Measurements from ENCODE around the gene SEMA3A. TPM values are rescaled to one million over a fixed set of nuclear protein-coding genes. Genes with fewer than 3 reads are reported as not detected.

SEMA3A gene
- total and polyA plus RNA-seq, 4 donors: 0.13 to 0.56 (median 0.20) TPM

DNA sequence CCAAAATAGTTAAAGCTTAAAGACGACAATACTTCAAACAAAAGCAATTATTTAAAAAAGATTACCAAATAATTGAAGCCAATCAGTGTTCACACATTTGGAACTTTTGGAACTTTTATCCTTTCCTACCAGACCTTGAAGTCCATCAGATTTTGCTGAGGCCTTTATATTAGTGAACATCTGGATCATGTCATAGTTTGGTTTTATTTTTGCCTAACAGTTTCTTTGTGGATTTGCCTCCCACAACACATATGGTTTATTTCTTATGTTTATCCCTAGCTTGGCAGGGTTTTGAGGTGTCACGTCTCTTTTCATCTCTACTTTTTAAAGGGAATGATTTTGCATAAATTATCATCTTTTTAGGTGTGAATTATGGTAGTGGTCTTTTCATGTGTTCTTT lies 242.4 kb downstream of the SEMA3A start (continued):
- no peak for TF ChIP-seq ZBTB33 (IDR thresholded peaks at IDR 0.05)
- TF ChIP-seq FOXA2 (IDR thresholded peaks at IDR 0.05): no peak
- no peak for TF ChIP-seq NR2F2 (IDR thresholded peaks at IDR 0.05)
- no peak for TF ChIP-seq HNF4A (conservative IDR thresholded peaks at IDR 0.05)

DNA sequence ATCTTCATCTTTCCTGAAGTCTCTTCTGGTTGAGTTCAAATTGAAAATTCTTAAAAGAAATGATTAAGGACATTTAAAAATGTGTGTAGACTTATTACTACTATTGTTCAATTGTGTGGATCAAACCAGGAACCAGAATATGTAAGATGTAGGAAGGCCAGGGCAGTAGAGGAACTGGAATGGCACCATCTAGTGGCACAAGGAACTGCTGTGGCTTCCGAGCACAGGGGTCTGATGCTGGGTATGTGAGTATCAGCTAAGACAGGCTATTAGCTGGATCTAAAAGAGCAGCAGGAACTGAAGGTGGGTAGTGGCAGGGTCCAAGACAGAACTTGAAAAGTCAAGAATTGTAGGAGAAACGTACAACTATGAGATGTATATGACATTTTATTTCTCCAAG lies 247.3 kb downstream of the SEMA3A start:
- Histone ChIP-seq H3K9ac (ENCODE audit: low read depth in 1 of 2, low read length in 2 of 2) (no peak overlapping the region), H3K4me3 (ENCODE audit: low read depth in 1 of 3, low read length in 3 of 3) (no peak overlapping the region), H3K9me3 (ENCODE audit: control insufficient read depth in 4 of 4, low read length in 3 of 4) (no peaks in the 10 kb centered on the region), H3K36me3 (ENCODE audit: control insufficient read depth in 4 of 4, insufficient read depth in 3 of 4, low read depth in 1 of 4, low read length in 3 of 4) (no peaks in the 10 kb centered on the region), H3K27ac (ENCODE audit: low read depth in 1 of 2, low read length in 2 of 2) (no peak overlapping the region), H3K4me1 (ENCODE audit: control insufficient read depth in 4 of 4, insufficient read depth in 4 of 4, low read length in 3 of 4) (no peaks in the 10 kb centered on the region), H3K27me3 (ENCODE audit: control insufficient read depth in 4 of 4, insufficient read depth in 4 of 4, low read length in 3 of 4) (peaks cover 0 to 2% (median 0%) of the 10 kb centered on the region in 4 donors)
- 40% methylated on average over 2 of the region's 2 CpGs for whole genome bisulfite sequencing
- DNase-seq (ENCODE audit: low spot score): no peak
- TF ChIP-seq GABPA (IDR thresholded peaks at IDR 0.05 in 1 of 2, conservative IDR thresholded peaks at IDR 0.05 in 1 of 2) (no peak), ATF3 (IDR thresholded peaks at IDR 0.05) (no peak), RAD21 (IDR thresholded peaks at IDR 0.05) (peak in 1 of 2 donors; percentile 45)
- TF ChIP-seq, protein P1, sequence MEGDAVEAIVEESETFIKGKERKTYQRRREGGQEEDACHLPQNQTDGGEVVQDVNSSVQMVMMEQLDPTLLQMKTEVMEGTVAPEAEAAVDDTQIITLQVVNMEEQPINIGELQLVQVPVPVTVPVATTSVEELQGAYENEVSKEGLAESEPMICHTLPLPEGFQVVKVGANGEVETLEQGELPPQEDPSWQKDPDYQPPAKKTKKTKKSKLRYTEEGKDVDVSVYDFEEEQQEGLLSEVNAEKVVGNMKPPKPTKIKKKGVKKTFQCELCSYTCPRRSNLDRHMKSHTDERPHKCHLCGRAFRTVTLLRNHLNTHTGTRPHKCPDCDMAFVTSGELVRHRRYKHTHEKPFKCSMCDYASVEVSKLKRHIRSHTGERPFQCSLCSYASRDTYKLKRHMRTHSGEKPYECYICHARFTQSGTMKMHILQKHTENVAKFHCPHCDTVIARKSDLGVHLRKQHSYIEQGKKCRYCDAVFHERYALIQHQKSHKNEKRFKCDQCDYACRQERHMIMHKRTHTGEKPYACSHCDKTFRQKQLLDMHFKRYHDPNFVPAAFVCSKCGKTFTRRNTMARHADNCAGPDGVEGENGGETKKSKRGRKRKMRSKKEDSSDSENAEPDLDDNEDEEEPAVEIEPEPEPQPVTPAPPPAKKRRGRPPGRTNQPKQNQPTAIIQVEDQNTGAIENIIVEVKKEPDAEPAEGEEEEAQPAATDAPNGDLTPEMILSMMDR (IDR thresholded peaks at IDR 0.05; ENCODE audit: low read depth, low read length, missing input control): peak; percentile 19

GRCh38 chr7:83946801-83947200 lies 247.8 kb downstream of the SEMA3A start:
- no peaks in the 10 kb centered on the region for H3K4me1 ChIP-seq (ENCODE audit: control insufficient read depth in 4 of 4, insufficient read depth in 4 of 4, low read length in 3 of 4)
- no peaks in the 10 kb centered on the region for H3K36me3 ChIP-seq (ENCODE audit: control insufficient read depth in 4 of 4, insufficient read depth in 3 of 4, low read depth in 1 of 4, low read length in 3 of 4)
- TF ChIP-seq REST (IDR thresholded peaks at IDR 0.05) (no peak), FOXA1 (IDR thresholded peaks at IDR 0.05) (no peak), NR2F2 (IDR thresholded peaks at IDR 0.05) (no peak), ZBTB33 (IDR thresholded peaks at IDR 0.05) (no peak), SP1 (IDR thresholded peaks at IDR 0.05) (no peak)
- no peaks in the 10 kb centered on the region for H3K9me3 ChIP-seq (ENCODE audit: control insufficient read depth in 4 of 4, low read length in 3 of 4)
- H3K4me3 ChIP-seq (ENCODE audit: low read depth in 1 of 3, low read length in 3 of 3): no peak overlapping the region
- peaks cover 0 to 2% (median 0%) of the 10 kb centered on the region in 4 donors for H3K27me3 ChIP-seq (ENCODE audit: control insufficient read depth in 4 of 4, insufficient read depth in 4 of 4, low read length in 3 of 4)
- no peak overlapping the region for H3K27ac ChIP-seq (ENCODE audit: low read depth in 1 of 2, low read length in 2 of 2)
- H3K9ac ChIP-seq (ENCODE audit: low read depth in 1 of 2, low read length in 2 of 2): no peak overlapping the region
- DNase-seq (ENCODE audit: low spot score): no peak
- WGBS: 72% methylated on average over 3 of the region's 3 CpGs

Measured in liver (tissue), 9 donors.